Pancreas (tissue), 10 donors: Measurements from ENCODE around the gene TBC1D13. TPM values are rescaled to one million over a fixed set of nuclear protein-coding genes. Genes with fewer than 3 reads are reported as not detected.
A peak's percentile ranks its signal among the peaks of the same experiment; 100 is the strongest.

Experiments used
- ATAC-seq, 4 donors: fragments of 200-7000 bp; cut with Tn5 transposase; one replicate each; pipeline versions ENCODE4 v1.8.0 to v1.9.1; 2020; ENCODE audit warnings: mild to moderate bottlenecking in 4 of 4, moderate library complexity in 4 of 4
- DNase-seq, 6 donors: peaks; one replicate each; pipeline ENCODE4 v3.0.0-alpha.2; 2020
- FAIRE-seq: peaks from 2 replicates; lab custom pipeline; 2012; peaks lifted over from hg19 to GRCh38; lab: Jason Lieb, UNC
- H3K27ac ChIP-seq, 4 donors: fragments of 200-600 bp; sonication (generic); 1 replicate in 3 of 4; 2 replicates in 1 of 4; pipeline versions ENCODE4 v1.5.0 to v1.8.0; 2020
- H3K27me3 ChIP-seq, 4 donors: fragments of 200-600 bp; one replicate each; pipeline ENCODE4 v1.8.0; 2021
- H3K36me3 ChIP-seq, 3 donors: fragments of 200-600 bp; sonication (generic) in 1 of 3; one replicate each; pipeline versions ENCODE4 v1.5.0 to v1.8.0; 2020 to 2021
- H3K4me1 ChIP-seq, 3 donors: fragments of 200-600 bp; one replicate each; pipeline ENCODE4 v1.8.0; 2021
- H3K4me3 ChIP-seq, 4 donors: fragments of 200-600 bp; sonication (generic) in 2 of 4; one replicate each; pipeline versions ENCODE4 v1.5.0 to v1.8.0; 2020 to 2021
- H3K9me3 ChIP-seq, 4 donors: fragments of 200-600 bp; one replicate each; pipeline ENCODE4 v1.8.0; 2021
- CTCF ChIP-seq, 4 donors: fragments of 200-600 bp; sonication (generic) in 3 of 4; IDR thresholded peaks; one replicate each; pipeline versions ENCODE4 v1.5.0 to v1.8.0; 2021; ENCODE audit warnings: antibody characterized with exemption in 4 of 4
- WGBS, 2 donors: extraction: QIAGEN DNeasy Blood & Tissue Kit; methylation state at CpG; one replicate each; pipeline ENCODE4 v1.1.7; 2013; 5-methylcytosine and 5-hydroxymethylcytosine counted together
- intact Hi-C, 3 donors: fragments of 100-400 bp; cut with DNase I; formaldehyde crosslinking; loops; one replicate each; pipeline versions ENCODE4 v1.11.1 to v1.14.2; 2022
- polyA plus RNA-seq, 2 donors: library from polyadenylated mRNA; stranded (reverse); fragments of 200-250 nt; gene quantifications; one replicate each; pipeline ENCODE4 v1.2.3, GENCODE V29; 2013
- total RNA-seq, 6 donors: library from RNA; stranded (reverse); fragmentation: NEBNext Ultra II Directional in 4 of 6; extraction: Animal tissue kit (Norgen Biotek cat#: 25700) in 4 of 6; gene quantifications; one replicate each; pipeline versions ENCODE4 v1.2.1 to v1.2.4, GENCODE V29; 2021 to 2023
- donor health status: healthy with polysubstance abuse.
- donor health status: DM: no; HTN: no; CAD: no; lungs with moderate emphysema.
- donor health status: DM: no; HTN: no; CAD: no.
- donor health status: control.
- donor health status: control.
- donor health status: Bipolar disorder and iron deficiency.
- donor health status: DM: yes; HTN: yes; CAD: no.
- donor health status: DM: no; HTN: no; CAD: no.
- donor health status: DM: no; HTN: no; CAD: no.
- donor health status: DM: yes; HTN: yes; CAD: no.

TBC1D13 gene
- total and polyA plus RNA-seq, 8 donors: 10.9 to 18.5 (median 13.9) TPM

- no peaks in the 10 kb centered on the region for H3K27me3 ChIP-seq
- H3K27ac ChIP-seq: no peak overlapping the region
- WGBS, 2 donors: 82 to 89% methylated on average over 7 of the region's 7 CpGs
- H3K9me3 ChIP-seq: no peaks in the 10 kb centered on the region
- DNase-seq: no peak
- FAIRE-seq: no peak
- no peak for TF ChIP-seq CTCF (IDR thresholded peaks at IDR 0.05)
- H3K36me3 ChIP-seq: peaks cover 0 to 12% (median 0%) of the 10 kb centered on the region in 3 donors
- ATAC-seq: no peak
- no peak overlapping the region for H3K4me3 ChIP-seq
- H3K4me1 ChIP-seq: peaks cover 0 to 8% (median 6%) of the 10 kb centered on the region in 3 donors
- intact Hi-C loops: no loop called here
Observed at GRCh38 chr9:128824911-128825310, 37.9 kb downstream of the TBC1D13 start.

- no peak overlapping the region for H3K4me3 ChIP-seq
- no peaks in the 10 kb centered on the region for H3K9me3 ChIP-seq
- FAIRE-seq (no peak), DNase-seq (no peak), ATAC-seq (no peak)
- H3K27ac ChIP-seq: no peak overlapping the region
- no peaks in the 10 kb centered on the region for H3K27me3 ChIP-seq
- TF ChIP-seq CTCF (IDR thresholded peaks at IDR 0.05): no peak
- peaks cover 0 to 12% (median 0%) of the 10 kb centered on the region in 3 donors for H3K36me3 ChIP-seq
- H3K4me1 ChIP-seq: peaks cover 0 to 10% (median 6%) of the 10 kb centered on the region in 3 donors
- intact Hi-C loops: no loop called here
- WGBS, 2 donors: 92 to 96% methylated on average over 21 to 22 of the region's 22 CpGs
Observed at GRCh38 chr9:128825923-128826700, 39.1 kb downstream of the TBC1D13 start.

GRCh38 chr9:128828267-128828666 lies 41.2 kb downstream of the TBC1D13 start:
- DNase-seq: no peak
- Histone ChIP-seq H3K4me1 (peaks cover 0 to 10% (median 6%) of the 10 kb centered on the region in 3 donors), H3K27me3 (no peaks in the 10 kb centered on the region), H3K36me3 (peaks cover 0 to 4% (median 0%) of the 10 kb centered on the region in 3 donors), H3K9me3 (no peaks in the 10 kb centered on the region), H3K4me3 (no peak overlapping the region), H3K27ac (no peak overlapping the region)
- 92 to 96% methylated on average over 7 to 8 of the region's 8 CpGs for WGBS, 2 donors
- TF ChIP-seq CTCF (IDR thresholded peaks at IDR 0.05): no peak
- no peak for FAIRE-seq
- ATAC-seq: no peak
- intact Hi-C loops: no loop called here

GRCh38 chr9:128828719-128829452 lies 41.8 kb downstream of the TBC1D13 start:
- no peaks in the 10 kb centered on the region for H3K9me3 ChIP-seq
- intact Hi-C loops: no loop called here
- ATAC-seq: no peak
- H3K4me3 ChIP-seq: peak overlapping the region; percentile 62 to 96 (median 72)
- TF ChIP-seq CTCF (IDR thresholded peaks at IDR 0.05): no peak
- peaks cover 0 to 4% (median 0%) of the 10 kb centered on the region in 3 donors for H3K36me3 ChIP-seq
- no peak for FAIRE-seq
- WGBS, 2 donors: 31 to 33% methylated on average over 18 of the region's 18 CpGs
- H3K27ac ChIP-seq: peak overlapping the region; percentile 40 to 61 (median 46)
- no peaks in the 10 kb centered on the region for H3K27me3 ChIP-seq
- peak in 1 of 6 donors; percentile 44 for DNase-seq
- peaks cover 0 to 10% (median 6%) of the 10 kb centered on the region in 3 donors for H3K4me1 ChIP-seq
